GM21515 (cell line): Measurements from ENCODE around the gene DCN.

ENCODE experiments used
- ATAC-seq: cut with Tn5 transposase; IDR thresholded peaks from one replicate; pipeline ENCODE4 v1.9.1; 2021; ENCODE audit not compliant: unreplicated experiment

DCN gene

GRCh38 chr12:91140026-91140931 lies 42.3 kb downstream of the DCN start:
- ATAC-seq, result no peak

- ATAC-seq, result no peak
Measured at GRCh38 chr12:91139286-91139685, 43.3 kb downstream of the DCN start.

DNA sequence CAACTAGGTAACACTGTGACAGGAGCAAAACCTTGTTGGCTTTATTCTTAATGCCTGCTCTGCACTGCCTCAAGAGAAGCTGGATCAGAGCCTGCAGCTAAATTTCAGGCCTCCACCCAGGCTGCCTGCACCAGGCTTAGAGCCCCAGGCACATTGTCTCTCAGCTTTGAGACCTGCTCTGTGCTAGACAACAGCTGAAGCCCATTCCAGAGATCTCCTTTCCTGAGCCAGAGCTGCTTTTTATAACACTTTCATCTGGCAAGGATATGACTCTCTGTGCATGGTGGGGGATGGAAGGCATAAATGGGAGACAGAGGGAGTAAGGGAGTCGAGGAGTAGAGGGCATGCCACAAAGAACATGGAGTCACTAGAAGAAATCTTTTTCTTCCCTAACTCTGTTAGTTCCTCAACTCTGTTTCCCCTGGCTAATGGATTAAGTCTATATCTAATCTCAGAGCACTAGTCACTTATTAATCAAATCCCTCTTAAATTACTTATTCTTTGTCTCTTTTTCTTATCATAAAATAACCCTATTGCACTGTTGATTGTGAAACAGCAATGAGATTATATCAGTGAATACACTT lies 44.2 kb downstream of the DCN start:
- no peak for ATAC-seq

DNA sequence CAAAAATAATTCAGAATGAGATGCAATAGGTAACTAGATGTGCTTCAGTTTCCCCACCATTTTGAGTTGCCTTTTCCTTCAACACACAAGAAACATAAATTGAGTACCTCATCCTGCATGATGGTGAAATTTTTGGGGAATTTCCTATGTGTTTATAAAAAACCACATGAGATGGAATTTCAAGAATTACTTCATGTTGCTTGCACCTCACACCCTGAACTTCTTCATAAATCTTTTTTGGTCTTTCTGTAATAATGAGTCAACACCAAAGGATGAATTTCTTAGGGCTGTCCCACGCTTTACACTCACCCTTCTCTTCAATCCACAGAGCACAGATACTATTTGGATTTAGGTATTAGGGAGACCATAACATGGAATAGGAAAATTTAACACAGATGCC lies 48.7 kb downstream of the DCN start:
- ATAC-seq, result no peak

DNA sequence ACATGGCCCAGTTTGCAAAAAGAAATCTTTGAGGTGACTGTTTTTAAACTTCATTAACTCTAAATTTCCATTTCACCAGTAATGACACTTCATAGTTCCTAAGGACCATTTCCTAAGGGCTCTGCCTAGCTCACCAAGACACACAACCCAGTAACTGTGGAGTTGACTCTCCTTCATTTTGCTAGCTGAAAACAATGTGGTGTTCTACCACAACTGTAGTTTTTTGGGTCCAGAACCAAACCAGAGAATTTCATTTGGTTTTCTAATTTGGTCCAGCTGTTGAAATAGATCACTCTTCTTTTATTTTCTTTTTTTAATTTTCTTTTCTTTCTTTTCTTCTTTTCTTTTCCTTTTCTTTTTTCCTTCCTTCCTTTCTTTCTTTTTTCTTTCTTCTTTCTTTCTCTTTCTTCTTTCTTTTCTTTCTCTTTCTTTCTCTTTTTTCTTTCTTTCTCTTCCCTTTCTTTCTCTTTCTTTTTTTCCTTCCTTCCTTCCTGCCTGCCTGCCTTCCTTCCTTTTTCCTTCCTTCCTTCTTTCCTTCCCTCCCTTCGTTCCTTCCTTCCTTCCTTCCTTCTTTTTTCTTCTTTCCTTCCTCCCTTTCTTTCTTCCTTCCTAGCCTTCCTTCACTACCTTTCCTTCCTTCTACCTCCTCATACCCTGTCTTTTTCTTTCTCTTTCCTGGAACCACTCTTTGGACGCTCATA lies 52.8 kb downstream of the DCN start:
- ATAC-seq, result no peak

DNA sequence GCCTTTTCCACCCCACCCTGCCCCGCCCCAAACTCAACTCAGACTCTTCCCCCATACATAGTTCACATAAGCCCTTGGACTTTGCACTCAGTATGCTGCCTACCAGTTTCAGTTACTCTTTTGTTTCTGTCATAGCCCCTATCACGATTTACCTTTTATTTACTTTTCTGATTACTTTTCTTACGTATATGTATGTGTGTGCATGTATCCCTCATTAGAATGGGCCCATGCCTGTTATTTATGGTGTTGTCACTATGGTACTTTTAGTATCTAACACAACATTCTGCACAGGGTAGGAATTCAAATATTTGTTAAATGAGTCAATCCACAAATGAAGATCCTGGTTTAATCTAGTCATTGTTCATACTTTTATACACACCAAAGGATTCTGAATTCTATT lies 54.9 kb downstream of the DCN start:
- ATAC-seq, result no peak

- no peak for ATAC-seq
Measured at GRCh38 chr12:91127306-91127705, 55.3 kb downstream of the DCN start.

DNA sequence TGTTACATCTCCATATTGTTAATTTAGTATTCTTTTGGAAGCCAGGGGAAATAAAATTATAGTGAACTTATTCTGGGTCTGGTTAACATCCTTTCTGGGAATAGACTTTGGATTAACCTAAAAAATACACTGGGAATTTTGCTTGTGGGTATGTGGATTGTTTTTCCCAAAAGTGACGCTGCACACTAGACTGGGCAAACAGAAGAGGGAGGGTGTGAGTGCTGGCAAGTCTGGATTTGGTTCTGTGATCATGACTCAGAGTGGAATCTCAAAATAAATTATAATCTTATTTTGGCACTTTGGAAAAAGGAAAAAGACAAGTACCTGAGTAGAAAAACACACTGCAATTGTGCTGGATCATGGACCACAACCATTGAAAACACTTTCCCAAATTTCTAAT lies 56.1 kb downstream of the DCN start:
- ATAC-seq, result no peak

DNA sequence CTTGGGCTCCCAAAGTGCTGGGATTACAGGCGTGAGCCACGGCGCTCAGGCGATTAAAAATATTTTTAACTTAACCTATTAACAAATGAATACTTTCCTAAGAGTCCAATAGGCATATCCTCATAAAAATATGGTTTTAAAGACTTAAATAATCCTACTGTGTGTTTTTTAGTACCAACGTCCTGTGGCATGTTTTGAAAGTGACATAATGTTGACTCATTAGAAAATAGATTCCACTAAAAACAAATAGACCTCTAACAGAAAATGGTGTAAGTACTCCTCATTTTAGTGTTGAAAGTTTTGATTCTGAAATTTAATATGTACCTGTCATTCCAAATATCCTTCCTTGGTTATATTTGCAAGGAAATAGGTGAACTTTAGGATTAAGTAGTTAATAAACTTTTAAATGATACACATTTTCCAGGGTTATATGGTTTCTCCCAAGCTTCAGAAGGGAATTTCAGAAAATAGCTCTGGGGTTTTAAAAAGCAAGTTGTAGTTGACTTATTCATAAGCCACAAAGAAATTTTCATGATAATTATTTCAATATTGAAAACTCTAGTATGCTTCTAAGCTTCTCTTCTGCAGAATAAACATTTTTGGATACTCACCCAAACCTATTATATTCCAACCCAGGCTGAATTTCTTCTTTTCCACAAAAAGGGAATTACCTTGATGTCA lies 59.2 kb downstream of the DCN start:
- no peak for ATAC-seq

DNA sequence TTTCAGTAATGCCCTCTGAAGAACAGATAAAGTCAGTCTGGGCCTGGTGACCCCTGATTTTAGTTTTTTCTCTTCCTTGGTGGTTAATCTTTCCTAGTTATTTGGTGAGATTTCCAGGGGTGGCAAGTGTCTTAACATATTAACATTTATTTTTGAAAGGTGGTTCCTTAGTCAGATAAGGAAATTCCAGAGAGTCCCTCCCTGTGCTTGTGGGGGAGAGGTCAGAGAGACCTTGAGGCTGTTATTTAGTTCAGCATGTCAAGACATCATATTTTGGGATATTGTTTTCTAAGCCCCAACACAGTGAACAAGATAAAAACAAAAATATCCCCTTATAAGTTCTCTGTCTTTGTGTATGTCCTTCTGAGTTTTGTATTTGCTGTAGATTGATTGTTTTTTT lies 61.8 kb downstream of the DCN start:
- no peak for ATAC-seq

GRCh38 chr12:91119089-91119488 lies 63.5 kb downstream of the DCN start:
- no peak for ATAC-seq

GRCh38 chr12:91113621-91114020 lies 69.0 kb downstream of the DCN start:
- ATAC-seq, result no peak

DNA sequence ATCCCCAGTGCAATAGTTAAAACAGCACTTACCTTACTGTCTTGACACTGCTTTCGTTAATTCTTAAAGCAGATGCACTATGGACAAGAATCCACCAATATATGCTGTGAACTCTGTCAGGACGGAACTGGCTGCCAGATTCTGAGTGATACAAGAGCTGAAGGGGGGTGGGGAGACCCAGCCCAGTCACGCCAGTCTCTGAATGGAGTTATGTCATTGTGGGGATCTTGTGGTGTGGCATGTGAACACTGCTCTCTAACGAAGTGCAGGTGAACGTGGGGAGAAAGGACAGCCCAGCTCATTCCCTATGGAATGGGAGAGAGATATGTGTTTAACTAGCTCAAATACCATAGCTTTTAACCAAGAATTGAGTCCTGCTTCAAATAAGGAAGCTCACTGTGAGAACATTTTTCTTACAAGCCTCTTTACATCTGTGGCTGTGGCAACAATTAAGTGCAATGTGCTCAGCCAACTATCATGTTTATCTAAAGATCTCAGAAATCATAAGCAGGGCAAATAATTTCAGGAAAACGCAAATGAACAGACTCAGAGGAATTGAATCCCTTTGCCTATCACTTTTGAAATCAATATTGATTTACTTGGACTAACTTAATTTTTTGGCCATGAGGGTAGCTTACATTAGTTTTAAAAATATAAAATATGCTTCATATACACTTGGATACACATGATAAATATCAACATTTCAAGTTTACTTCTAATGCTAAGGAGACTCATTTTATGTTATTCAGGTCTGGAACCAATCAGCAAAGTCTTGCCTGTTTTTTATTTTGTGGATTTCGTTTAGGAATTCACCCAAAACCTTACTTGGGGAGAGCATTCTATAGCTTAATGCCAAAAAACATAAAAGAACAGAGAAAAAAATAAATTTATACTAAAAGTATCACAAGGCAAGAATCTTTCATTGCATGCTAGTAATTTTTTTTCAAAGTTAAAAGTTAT lies 71.0 kb downstream of the DCN start, which contains the start of gene LUM:
Gene LUM, minus strand, starts transcription at position 129 of the 960 bp plus-strand sequence. CDS start 2,515 bp downstream, outside the sequence.
- ATAC-seq, result no peak

DNA sequence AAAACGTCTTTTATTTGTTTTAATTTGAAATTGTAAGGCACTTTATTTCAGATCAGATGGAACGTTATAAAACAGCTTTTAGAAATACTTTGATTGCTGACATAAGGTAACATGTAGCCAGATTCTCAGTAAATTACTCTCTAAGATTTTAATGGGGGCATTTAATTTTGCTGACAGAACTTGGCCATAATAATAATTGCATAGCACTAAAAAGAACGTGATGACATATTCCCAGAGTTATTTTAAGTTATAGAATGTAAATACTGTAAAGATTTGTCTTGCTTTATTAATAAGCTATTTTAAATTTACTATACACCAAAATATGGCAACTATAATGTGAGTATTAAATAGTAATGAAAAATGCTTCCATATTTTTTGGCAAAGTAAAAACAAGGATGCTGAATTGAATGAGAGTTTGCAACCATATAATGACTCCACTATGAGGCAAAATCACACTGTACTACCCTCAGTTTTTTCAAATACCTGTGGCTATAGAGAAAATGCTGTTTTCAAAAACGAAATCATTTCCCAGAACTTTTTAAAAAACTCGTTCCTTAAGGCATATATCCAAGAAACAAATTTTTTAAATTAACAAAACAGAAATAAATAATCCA lies 72.2 kb downstream of the DCN start:
- no peak for ATAC-seq

DNA sequence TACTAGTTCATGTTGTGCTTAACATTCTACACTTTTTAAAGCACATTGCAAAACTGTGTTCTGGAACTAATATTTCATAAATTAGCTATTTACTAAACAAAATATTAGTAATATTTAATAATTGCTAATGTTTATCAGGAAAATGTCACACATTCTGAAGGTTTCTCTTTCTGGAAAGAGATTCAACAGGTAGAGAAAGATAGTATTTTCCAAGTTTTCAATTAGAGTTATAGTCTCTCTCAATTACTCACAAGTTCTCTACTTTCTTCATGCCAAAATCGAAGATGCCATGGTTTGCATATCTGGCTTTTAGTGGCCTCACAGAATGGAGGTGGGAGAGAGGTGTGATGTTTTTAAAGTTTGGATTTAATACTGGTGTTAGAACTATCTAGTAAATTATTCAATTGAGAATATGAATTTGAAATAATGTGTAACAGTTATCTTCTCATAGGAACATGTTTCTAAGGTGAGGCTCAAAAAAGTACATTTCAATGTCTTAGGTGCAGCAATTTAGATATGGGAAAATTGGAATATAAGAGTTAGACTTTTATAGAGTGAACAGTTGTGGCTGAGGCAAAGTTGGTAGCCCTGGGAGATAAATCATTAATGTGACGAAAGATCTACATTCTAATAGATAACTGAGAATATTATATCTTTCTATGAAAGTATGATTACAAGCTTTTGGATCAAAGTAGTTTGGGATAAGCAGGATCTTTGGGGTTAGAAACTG lies 72.9 kb downstream of the DCN start:
- no peak for ATAC-seq

DNA sequence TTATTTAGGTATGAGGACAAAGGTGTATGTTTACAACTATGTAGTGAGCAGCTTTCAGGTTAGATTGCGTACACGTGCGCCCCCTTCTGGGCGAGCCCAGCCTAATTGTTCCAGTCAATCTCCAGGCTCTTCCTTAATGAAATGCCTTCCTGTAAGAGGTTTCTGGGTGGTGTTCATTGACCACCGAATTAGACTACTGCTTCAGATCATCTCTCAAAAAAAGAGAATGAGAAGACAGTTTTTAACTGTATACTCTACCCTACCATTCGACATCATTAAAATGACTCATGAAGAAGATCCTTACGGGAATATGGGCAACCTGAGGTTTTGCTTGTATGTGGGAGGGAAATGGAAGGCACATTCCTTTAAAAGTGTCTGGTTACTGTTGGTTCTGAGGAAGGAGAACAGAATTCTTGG lies 73.5 kb downstream of the DCN start:
- peak; percentile 82 for ATAC-seq

DNA sequence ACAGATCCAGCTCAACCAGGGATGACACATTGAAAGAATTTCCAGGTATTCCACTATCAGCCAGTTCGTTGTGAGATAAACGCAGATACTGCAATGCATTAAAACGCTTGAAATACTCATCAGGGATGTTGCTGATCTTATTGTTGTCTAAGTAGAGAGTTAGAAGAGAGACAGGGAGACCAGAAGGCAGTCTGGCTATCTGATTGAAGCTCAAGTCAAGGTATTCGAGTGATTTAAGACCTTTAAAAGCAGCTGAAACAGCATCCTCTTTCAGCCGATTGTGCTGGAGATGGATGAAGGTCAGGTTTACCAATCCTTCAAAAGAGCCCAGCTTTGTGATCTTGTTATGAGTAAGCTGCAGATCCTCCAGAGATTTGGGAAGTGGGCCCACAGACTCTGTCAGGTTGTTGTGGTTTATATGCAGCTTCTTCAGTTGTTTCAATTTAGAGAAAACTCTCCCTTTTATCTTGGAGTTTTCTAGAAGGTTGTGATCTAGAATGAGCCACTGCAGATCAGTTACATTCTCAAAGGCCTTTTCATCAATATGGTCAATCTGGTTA lies 74.3 kb downstream of the DCN start:
- ATAC-seq, result no peak

DNA sequence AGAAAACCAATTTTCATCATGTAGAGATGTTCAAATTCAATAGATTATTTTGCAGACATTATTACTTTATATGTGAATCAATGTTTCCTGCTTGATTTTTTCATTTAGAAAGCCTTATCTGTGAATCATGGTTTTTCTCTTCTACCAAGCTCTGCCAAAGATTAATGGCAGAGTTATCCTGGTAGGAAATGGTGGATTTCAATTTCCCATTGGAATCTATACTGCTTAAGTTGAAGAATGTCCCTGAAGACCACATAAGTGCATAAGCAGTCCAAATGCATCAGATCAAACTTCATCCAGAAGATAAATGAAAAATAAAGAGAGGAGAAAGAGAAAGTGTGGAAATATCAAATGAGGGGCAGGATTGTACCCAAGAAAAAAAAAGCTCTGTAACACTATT lies 76.3 kb downstream of the DCN start:
- ATAC-seq, result no peak

GRCh38 chr12:91105807-91106206 lies 76.8 kb downstream of the DCN start:
- no peak for ATAC-seq
